GF-D8 (cell line): ENCODE data around the gene SWSAP1.
"Not testable (repeated sequence)": the region's sequence is repeated elsewhere in the genome, so short reads cannot be mapped to it uniquely, and the experiment has no call there.

Experiments used
- DNase-seq: peaks from one replicate; lab custom pipeline; 2025; lab: John Stamatoyannopoulos, UW

Gene SWSAP1, protein sequence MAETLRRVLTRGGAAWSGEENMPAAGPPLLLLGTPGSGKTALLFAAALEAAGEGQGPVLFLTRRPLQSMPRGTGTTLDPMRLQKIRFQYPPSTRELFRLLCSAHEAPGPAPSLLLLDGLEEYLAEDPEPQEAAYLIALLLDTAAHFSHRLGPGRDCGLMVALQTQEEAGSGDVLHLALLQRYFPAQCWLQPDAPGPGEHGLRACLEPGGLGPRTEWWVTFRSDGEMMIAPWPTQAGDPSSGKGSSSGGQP

DNA sequence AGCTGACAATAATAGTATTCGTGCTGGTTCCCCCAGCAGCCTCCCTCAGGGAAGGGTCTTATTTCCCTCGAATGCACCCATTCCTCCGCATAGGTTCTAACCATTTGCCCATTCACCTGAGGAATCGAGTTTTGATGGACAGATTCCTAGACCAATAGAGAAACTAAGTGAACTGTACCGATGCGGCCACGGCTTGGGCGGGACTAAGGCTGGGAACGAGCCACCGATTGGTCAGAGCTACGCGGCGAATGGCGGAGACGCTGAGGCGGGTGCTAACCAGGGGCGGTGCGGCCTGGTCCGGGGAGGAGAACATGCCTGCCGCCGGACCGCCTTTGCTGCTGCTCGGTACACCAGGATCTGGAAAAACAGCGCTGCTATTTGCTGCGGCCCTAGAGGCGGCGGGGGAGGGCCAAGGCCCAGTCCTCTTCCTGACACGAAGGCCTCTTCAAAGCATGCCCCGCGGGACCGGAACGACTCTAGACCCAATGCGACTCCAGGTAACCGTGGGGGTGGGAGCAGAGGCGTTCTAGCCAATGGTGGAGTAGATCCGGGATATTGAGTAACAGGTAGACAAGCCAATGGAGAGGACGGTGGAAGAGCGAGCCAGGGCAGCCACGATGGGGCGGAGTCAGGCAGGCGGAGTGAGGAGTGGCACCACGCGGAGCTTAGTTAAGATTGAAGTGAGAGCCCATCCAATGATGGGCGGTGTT, at the start of gene SWSAP1:
SWSAP1 (plus strand) TSS at position 234 of the 710 bp plus-strand sequence; CDS start at position 249, 15 bp downstream.
- peak; percentile 100 for DNase-seq

DNA sequence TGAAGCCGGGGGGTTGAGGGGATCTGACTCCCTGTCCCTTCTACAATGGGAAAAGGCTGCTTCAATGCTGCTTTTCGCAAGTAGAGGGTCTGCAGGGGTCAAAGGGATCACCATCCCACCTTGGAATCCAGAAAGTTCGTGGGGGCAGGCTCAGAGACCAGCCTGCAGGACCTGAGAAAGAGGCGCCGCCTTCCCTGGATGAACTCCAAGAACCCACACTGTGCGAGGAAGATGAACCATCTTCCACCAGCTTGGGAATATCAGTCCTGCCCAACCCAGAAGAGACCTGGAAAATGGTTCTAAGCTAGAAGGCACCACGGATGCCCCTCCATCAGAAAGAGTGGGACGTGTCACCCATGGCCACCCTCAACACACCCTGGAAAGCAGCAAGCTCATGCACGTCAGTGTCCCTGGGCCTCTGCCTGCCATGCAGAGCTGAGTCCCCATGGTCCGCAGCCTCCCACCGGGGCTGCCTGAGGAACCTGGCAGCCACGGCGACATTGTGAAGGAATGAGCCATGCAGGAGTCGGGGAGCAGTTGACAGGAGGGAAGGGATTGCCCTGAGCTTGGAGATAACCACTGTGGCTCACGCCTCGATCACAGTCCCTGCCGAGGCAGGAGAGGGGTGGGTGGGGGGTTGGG, 49.6 kb upstream of the SWSAP1 start:
- DNase-seq: no peak

DNA sequence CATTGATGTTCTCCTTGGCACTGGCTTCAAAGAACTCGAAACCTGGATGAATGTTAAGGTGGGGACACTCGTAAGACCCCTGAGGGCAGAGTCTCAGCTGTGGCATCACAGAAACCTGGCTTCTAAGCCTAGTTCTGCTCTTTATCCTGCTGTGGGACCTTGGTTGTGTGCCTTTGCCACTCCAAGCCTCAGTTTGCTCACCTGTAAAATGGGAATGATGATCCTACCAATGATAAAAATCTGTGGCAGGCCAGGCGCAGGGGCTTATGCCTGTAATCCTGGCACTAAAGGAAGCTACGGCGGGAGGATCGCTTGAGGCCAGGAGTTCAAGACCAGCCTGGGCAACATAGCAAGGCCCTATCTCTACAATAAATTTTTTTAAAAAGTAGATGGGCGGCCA, 48.9 kb upstream of the SWSAP1 start:
- DNase-seq: no peak

DNA sequence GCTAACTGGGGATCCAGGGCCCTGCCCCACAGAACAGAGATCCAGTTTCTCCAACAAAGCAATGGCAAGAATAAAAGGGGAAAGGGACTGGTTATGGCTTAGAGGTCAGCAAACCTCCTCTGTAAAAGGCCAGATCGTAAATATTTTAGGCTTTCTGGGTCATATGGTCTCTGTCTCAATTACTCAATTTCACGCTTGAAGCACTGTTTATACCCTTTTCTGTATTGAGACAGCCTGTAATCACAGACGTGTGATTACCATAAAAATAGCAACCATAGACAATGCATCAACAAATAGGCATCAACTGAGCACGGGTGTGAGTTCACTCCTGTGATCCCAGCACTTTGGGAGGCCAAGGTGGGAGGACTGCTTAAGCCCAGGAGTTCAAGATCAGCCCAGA, 44.3 kb upstream of the SWSAP1 start:
- no peak for DNase-seq

DNA sequence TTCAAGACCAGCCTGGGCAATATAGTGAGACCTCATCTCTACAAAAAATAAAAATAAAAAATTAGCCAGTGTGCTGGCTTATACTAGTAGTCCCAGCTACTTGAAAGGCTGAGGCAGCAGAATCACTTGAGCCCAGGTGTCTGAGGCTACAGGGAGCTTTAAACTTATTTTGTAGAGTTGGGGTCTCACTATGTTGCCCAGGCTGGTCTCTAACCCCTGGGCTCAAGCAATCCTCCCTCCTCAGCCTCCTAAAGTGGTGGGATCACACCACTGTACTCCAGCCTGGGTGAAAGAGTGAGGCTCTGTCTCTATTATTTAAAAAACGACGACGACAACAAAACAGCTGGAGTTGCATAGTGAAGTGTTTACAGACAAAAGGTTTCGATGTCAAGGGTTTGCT, 43.0 kb upstream of the SWSAP1 start:
- DNase-seq: no peak

DNA sequence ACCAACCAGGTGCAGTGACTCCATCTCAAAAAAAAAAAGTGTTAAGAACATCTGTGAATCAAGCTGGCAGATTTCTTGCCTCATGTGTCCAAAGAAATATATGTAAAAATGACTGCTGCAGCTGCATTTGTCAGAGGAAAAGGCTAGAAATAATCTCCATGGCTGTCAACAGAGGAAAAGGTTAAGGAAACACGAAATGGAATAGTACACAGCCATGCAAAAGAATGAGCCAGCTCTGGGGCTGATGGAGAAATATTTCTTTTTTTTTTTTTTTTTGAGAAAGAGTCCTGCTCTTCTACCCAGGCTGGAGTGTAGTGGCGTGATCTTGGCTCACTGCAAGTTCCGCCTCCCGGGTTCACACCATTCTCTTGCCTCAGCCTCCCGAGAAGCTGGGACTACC, 41.6 kb upstream of the SWSAP1 start:
- DNase-seq: no peak

DNA sequence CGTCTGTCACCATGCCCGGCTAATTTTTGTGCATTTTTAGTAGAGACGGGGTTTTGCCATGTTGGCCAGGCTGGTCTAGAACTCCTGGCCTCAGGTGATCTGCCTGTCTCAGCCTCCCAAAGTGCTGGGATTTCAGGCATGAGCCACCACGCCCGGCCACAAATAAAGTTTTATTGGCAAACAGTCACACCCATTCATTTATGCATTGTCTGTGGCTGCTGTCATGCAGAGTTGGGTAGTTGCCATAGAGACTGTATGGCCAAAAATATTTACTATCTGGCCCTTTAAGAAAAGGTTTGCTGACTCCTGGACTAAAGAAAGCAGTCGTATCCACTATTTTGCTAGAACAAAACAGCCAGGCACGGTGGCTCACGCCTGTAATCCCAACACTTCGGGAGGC, 40.6 kb upstream of the SWSAP1 start:
- not testable (repeated sequence) for DNase-seq

DNA sequence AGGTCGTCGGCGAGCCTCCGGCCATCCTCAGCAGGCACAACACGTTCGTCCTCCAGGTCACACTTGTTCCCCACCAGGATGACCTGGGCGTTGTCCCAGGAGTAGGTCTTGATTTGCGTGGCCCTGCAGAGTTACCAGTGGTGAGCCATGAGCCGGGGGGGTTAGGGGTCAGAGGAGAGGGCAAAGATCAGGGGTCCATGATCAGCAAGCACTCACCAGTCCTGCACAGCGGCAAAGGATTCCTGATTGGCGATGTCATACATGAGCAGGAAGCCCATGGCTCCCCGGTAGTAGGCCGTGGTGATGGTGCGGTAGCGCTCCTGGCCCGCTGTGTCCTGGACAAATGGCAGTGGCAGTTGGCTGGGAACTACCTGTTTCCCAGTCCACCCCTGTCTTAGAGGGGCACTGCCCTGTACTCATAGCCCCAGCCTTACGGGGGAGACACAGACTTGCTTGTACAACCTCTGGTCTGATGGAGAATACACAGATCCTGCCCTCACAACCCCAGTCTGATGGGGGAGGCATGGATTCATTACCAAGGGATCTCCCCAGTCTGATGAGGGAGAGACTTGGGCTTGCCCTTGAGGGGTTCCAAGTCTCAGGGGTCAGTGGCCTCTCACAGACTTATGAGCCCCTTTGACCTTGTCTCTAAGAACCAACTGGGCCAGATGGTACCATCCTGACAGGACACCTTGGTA, 38.9 kb upstream of the SWSAP1 start:
- no peak for DNase-seq

DNA sequence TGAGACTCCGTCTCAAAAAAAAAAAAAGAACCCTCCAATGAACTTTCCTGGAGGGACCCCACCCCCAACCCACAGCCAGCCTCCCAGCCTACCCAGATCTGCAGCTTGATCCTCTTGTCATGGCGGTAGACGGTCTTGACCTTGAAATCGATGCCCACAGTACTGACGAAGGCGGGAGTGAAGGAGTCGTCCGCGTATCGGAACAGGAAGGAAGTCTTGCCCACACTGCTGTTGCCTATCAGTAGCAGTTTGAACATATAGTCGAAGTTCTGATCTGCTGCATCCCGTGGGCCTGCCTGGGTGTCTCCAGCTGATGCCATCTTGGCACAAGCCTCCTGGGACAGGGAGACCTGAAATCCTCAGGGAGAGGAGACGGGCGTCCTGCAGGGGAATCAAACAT, 37.4 kb upstream of the SWSAP1 start:
- peak; percentile 22 for DNase-seq

DNA sequence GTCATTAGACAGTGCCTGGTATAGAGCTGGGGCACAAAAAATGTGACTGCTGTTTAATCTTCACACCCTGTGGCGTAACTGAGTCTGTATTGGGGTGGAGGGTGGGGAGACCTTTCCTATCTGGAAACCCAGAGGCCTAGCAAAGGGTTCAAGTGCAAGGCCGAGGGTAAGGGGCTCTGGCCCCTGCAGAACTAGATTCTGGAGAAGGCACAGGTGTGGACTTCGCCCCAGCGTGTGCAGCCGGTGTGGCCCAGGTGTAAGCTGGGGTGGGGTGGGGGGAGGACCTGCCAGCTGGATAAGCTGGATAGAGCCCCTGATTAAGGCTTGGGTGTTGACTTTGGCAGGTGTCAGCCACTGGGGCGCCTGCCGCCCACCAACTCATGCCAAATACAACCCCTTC, 36.3 kb upstream of the SWSAP1 start:
- no peak for DNase-seq

DNA sequence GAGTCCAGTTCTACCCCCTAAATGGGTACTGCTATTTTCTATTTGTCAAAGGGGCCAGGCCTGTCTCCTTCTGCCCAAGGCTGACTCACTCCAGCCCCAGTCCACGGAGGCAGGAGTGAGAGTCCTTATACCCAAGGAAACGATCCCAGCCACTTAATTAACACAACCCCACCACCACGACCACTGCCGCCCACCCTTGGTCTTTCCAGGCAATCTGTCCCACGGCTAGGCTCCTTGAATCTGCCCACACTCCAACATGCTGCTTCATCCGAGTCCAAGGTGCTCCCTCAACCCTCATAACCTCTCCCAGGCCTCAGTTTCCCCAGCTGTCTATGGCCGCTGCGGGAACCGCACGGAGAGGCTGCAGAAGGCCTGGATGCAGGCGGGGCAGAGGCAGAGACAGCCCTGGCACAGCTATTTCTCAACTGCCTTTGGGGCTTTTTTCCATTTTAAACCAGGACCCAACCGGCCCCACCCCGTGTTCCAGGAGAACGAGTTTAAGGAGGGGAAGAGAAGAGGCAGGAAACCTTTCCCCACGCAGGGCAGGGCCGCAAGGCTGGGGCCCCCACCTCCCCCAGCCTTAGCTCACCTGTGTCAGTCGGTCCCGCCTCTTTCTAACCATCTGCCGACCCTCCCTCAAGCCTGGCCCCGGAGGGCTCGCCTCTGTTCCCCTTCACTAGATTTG, 35.8 kb upstream of the SWSAP1 start:
- DNase-seq: no peak

DNA sequence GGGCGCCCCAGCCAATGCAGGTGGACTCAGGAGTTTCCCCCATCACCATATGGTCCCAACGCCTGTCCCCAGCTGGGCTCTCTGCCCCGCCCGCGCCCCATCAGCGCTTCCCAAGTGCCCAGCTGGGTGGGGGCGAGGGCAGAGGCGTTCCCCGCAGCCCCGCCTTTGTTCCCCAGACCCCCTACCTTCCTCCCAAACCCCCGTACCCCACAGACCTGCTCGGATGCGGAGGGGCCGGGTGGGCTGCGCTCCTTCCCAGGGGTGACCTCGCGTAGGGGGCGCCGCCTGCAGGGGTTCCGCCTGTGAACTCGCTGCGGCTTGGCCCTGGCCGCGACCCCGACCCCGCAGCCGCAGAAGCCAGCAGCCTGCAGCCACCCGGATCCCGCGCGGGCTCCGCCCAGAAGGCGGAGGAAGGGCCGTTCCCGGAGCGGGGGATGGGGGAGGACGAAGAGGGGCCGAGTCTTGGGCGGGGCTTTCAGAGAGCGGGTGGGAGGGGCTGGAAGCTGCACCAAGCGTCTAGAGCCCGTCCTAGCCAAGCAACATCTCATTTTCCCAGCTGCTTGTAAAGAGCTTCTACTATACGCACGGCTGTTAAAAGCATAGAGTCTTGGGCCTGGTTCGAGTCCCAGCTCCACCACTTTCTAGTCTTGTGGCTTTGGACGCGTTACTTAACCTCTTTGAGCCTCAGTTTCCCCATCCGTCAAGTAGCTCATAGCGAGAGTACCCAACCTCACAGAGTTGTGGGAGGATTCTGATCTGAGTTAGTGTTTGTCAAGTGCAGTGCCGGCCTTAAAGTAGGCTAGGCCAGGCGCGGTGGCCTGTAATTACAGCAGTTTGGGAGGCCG, 35.0 kb upstream of the SWSAP1 start, which contains the start of gene RAB3D:
RAB3D (minus strand) TSS at position 404 of the 845 bp plus-strand sequence. CDS start 2,258 bp downstream, outside the sequence.
- DNase-seq: peak; percentile 75

DNA sequence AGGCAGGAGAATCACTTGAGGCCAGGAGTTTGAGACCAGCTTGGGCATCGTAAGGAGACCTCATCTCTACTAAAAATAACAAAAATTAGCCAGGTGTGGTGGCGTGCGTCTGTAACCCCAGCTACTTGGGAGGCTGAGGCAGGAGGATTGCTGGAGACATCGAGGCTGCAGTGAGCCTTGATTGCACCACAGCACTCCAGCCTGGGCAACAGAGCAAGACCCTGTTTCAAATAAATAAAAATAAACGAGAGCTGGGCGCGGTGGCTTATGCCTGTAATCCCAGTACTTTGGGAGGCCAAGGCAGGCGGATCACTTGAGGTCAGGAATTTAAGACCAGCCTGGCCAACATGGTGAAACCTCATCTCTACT, 34.4 kb upstream of the SWSAP1 start:
- not testable (repeated sequence) for DNase-seq

DNA sequence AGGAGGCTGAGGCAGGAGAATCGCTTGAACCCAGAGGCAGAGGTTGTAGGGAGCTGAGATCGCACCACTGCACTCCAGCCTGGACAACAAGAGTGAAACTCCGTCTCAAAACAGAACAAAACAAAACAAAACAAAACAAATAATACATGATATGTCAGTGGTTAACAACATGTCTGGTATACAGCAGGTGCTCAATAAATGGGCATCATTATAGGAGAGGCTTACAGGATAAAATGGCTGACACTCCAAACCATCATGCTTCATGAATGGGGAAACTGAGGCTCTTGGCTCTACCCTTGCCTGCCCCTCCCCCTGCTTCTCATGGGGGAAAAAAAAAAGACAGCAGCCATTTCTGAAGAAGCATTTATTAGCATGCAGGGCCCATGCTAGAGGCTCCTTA, 32.0 kb upstream of the SWSAP1 start:
- DNase-seq: no peak

DNA sequence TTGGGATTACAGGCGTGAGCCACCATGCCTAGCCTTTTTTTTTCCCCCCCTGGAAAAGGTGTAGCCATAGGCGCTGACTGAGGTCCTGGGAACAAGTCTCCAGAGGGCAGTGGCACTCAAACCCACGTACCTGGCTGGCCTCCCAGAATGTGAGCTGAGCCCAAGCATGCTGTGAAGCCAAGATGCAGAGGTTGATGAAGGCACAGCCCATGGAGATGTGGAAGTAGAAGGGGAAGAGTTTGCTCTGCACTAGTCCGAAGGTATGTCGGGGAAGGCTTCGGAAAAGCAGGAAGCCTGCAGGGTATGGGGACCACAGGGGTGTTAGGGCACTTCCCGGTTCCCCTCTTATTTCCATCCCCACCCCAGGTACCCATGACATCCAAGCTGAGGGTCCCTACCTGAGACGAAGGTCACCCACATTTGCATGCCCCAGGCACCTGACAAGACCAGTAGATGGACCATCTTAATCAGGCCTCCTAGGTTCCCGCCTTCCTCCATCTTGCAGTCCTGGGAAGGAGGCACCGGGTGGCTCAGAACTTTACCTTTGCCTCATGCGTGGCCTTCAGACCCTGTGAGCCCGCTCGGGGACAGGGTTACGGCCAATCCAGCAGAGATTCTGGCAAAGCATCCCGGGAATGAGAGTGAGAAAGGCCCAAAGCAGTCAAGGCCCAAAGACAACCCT, 29.2 kb upstream of the SWSAP1 start:
- no peak for DNase-seq

DNA sequence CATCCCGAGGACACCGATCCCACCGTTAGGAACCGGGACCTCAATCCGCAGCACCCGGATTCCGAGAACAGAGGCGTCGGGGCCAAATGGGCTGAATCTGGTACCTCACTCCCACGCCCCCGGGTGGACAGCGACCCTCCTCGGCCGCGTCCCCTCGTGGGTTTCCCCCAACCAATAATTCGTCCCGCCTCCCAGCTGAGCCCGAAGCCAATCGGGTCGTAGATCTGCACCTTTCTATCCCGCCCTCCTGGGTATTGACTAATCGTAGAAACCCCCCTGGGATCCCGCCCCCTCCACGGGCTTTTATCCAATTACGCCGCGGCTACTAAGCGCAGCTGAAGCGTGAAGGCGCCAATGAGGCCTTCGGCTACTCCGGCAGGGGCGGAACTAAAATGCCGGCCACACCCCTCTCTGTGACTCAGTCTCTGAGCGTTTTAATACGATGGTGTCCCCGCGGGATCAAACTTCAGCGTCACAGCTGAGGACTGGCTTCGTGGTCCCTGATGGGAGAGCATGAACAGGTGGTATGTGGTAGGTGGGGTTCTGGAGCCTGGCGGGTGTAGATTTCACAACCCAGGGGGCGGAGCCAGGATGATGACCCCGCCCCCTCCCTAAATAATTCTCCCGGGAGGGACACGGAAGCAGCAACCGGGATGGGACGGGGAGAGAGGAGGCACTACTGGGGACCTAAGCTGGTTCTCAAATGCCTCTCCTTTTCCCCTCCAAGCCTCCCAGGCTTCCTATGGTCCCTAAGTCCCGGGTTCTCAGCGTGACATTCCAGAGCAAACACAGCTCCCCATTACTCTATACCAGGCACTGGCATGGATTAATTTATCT, 28.1 kb upstream of the SWSAP1 start, which contains the start of the genes CCDC159 and TMEM205:
CCDC159 (plus strand) TSS at position 416 of the 837 bp plus-strand sequence; CDS start at position 504, 88 bp downstream.
TMEM205 (minus strand) TSS at position 165 of the 837 bp plus-strand sequence. CDS start 649 bp downstream, outside the sequence.
- DNase-seq: peak; percentile 94

DNA sequence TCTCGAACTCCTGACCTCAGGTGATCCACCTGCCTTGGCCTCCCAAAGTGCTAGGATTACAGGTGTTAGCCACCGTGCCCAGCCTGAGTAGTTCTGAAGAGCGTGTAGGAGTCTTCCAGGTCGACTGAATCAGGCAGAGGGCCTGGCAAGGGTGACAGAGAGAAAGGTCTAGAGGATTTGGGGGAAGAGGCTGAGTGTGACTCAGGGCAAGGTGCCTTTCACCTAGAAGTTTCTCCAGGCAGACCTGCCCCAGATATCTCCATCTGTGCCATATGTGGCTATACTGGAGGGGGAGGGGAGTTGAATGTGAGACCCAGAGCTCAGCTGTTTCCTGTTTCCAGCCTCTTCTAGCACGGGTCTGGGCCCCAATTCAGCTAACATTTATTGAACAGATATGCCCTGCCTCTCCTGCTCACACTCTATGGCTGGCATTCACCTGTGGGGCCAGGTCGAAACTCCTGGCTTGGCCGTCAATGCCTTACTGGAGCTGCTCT, 26.9 kb upstream of the SWSAP1 start:
- DNase-seq: no peak

DNA sequence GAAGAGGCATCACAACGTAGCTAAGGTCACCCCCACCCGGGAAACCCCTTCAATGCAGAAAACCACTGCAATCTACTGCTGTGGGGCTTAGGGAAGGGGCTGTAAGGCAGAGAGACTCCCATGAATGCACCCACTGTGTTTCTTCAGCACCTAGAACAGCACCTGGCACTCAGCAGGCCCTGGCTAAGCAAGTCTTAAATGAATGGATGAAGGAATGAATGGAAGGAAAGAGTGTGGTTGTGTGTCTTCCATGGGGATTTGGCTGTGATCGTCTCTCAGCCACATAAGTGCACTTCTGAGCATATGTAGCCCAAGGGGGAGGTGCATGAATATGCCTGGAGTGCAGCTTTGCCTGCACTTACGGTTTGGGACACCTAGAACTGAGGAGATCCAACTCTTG, 25.3 kb upstream of the SWSAP1 start:
- no peak for DNase-seq

DNA sequence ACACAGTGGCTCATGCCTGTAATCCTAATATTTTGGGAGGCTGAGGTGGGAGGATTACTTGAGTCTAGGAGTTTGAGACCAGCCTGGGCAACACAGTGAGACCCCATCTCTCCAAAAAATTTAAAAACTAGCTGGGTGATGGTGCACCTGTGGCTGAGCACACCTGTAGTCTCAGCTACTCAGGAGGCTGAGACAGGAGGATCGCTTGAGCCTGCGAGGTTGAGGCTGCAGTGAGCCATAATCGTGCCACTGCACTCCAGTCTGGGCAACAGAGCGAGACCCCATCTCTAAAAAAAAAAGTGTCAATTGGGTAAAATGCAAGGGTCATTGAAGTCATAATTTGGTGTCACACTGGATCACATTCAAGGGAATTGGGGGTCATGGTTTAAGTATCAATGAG, 20.4 kb upstream of the SWSAP1 start:
- DNase-seq: not testable (repeated sequence)
